Measurements from ENCODE around the gene IP6K3. TPM values are rescaled to one million over a fixed set of nuclear protein-coding genes. Genes with fewer than 3 reads are reported as not detected.

The IP6K3 gene
- total RNA-seq, 1 donor from 2014 or later = 2.7 TPM

DNA sequence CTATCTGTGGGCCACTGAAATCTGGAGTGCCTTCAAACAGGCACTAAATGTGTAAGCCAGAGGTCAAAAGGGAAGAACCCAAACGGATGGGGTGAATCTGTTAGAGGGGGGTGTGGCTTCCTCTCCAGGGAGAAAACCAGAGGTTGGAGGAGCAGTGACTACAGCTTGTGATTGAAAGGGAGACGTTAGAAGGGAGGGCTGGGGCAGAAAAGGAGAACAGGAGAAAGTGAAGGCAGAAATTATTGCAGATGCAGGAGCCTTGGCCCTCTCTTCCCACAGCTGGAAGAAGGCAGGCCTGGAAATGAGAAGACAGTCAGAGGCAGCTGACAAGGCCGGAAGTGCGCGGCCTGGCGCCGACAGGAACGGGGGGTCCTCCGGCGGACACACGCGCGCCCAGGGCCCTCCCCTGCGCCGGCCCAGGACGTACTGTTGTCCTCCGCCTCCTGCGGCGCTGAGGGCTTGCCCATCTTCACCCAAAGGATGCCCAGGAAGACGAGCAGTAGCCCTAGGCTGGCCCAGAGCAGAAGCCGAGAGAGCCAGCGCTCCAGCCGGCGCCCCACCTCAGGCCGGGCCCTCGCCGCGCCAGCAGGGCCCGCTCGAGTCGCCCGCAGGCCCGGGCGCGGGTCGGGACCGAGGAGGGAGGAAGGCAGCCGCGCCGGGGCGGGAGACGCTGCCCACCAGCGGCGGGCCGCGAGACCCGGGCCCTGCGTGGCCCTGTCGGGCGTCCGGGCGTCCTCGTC, 41.4 kb upstream of the IP6K3 start:
- Mint-ChIP-seq H3K4me3 (ENCODE audit: unreplicated experiment) (peak overlapping the region; percentile 97), H3K9me3 (ENCODE audit: unreplicated experiment) (peaks cover 6% of the 10 kb centered on the region), H3K27me3 (ENCODE audit: unreplicated experiment) (peaks cover 7% of the 10 kb centered on the region), H3K36me3 (ENCODE audit: unreplicated experiment) (no peaks in the 10 kb centered on the region), H3K27ac (ENCODE audit: unreplicated experiment) (peak overlapping the region; percentile 94), H3K4me1 (ENCODE audit: low read depth, unreplicated experiment) (peaks cover 60% of the 10 kb centered on the region)
- TF ChIP-seq, protein P1, sequence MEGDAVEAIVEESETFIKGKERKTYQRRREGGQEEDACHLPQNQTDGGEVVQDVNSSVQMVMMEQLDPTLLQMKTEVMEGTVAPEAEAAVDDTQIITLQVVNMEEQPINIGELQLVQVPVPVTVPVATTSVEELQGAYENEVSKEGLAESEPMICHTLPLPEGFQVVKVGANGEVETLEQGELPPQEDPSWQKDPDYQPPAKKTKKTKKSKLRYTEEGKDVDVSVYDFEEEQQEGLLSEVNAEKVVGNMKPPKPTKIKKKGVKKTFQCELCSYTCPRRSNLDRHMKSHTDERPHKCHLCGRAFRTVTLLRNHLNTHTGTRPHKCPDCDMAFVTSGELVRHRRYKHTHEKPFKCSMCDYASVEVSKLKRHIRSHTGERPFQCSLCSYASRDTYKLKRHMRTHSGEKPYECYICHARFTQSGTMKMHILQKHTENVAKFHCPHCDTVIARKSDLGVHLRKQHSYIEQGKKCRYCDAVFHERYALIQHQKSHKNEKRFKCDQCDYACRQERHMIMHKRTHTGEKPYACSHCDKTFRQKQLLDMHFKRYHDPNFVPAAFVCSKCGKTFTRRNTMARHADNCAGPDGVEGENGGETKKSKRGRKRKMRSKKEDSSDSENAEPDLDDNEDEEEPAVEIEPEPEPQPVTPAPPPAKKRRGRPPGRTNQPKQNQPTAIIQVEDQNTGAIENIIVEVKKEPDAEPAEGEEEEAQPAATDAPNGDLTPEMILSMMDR (IDR thresholded peaks at IDR 0.05; ENCODE audit: partially characterized antibody, unreplicated experiment) = no peak
- DNase-seq = peak; percentile 65

GRCh38 chr6:33787346-33787953, 40.7 kb upstream of the IP6K3 start:
- Mint-ChIP-seq H3K36me3 (ENCODE audit: unreplicated experiment) (no peaks in the 10 kb centered on the region), H3K27ac (ENCODE audit: unreplicated experiment) (peak overlapping the region; percentile 94), H3K9me3 (ENCODE audit: unreplicated experiment) (peaks cover 6% of the 10 kb centered on the region), H3K27me3 (ENCODE audit: unreplicated experiment) (peaks cover 7% of the 10 kb centered on the region), H3K4me1 (ENCODE audit: low read depth, unreplicated experiment) (peaks cover 61% of the 10 kb centered on the region), H3K4me3 (ENCODE audit: unreplicated experiment) (peak overlapping the region; percentile 97)
- TF ChIP-seq, protein P1 (IDR thresholded peaks at IDR 0.05; ENCODE audit: partially characterized antibody, unreplicated experiment) = no peak
- no peak for DNase-seq

DNA sequence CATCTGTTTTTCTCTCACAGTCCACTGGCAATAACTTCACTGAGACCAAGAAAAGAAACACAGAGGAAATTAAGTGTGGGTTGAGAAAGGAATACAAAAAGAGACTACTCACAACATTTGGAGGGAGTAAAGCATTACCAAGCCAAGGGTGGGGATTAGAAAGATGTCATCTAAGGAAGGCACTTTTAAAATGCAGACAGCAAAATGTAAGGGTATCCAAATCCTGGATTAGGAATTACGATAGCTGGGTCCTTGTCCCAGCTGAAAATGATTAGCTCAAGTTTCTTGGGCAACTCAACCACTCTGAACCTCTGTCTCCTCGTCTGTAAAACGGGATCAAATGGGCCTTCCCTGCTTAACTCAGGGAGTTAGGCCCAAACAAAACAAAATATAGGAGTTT, 40.0 kb upstream of the IP6K3 start:
- Mint-ChIP-seq H3K27ac (ENCODE audit: unreplicated experiment) (no peak overlapping the region), H3K4me1 (ENCODE audit: low read depth, unreplicated experiment) (peaks cover 67% of the 10 kb centered on the region), H3K4me3 (ENCODE audit: unreplicated experiment) (peak overlapping the region; percentile 97), H3K9me3 (ENCODE audit: unreplicated experiment) (peaks cover 6% of the 10 kb centered on the region), H3K36me3 (ENCODE audit: unreplicated experiment) (no peaks in the 10 kb centered on the region), H3K27me3 (ENCODE audit: unreplicated experiment) (peaks cover 7% of the 10 kb centered on the region)
- DNase-seq = no peak
- TF ChIP-seq, protein P1 (IDR thresholded peaks at IDR 0.05; ENCODE audit: partially characterized antibody, unreplicated experiment) = no peak

DNA sequence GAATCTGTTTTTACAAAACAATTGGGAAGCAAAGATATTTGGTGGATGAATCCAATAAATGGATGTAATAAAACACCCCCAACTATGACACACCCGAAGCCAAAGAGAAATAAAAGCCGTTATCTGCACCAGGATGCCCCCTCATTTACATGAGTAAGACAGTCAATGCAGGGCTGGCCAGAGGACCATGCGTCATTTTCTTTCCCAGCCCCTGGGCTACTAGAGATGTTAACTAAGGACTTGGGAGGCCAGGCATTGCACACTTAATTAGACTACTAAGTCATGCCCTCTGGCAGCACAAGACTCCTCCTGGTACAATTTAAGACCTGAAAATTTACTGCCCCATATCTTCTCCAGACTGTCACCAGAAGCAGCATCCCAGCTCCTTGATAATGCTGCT, 39.1 kb upstream of the IP6K3 start:
- Mint-ChIP-seq H3K4me1 (ENCODE audit: low read depth, unreplicated experiment) (peaks cover 66% of the 10 kb centered on the region), H3K27me3 (ENCODE audit: unreplicated experiment) (peaks cover 7% of the 10 kb centered on the region), H3K36me3 (ENCODE audit: unreplicated experiment) (no peaks in the 10 kb centered on the region), H3K27ac (ENCODE audit: unreplicated experiment) (peak overlapping the region; percentile 48), H3K4me3 (ENCODE audit: unreplicated experiment) (peak overlapping the region; percentile 68), H3K9me3 (ENCODE audit: unreplicated experiment) (peaks cover 6% of the 10 kb centered on the region)
- DNase-seq = no peak
- TF ChIP-seq, protein P1 (IDR thresholded peaks at IDR 0.05; ENCODE audit: partially characterized antibody, unreplicated experiment) = no peak

DNA sequence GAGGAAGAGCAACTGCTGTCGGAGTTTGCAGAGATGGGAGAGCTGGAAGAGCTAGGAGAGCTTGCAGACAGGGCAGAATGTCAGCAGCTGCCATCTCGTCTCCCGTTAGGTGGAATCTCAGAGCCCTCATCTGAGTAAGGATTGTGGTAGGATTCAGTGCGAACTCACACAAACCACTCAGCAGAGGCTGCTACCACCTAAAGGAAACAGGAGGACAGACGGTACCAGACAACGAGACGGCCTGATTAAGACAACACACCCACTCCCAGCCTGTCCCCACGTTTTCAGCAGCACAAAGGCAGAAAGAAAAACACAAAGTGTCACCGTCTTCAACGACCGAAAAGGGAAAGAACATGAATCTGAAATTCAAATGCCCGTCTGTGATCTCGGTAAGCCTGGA, 38.1 kb upstream of the IP6K3 start:
- DNase-seq = no peak
- Mint-ChIP-seq H3K4me1 (ENCODE audit: low read depth, unreplicated experiment) (peaks cover 65% of the 10 kb centered on the region), H3K36me3 (ENCODE audit: unreplicated experiment) (no peaks in the 10 kb centered on the region), H3K4me3 (ENCODE audit: unreplicated experiment) (peak overlapping the region; percentile 68), H3K27me3 (ENCODE audit: unreplicated experiment) (peaks cover 5% of the 10 kb centered on the region), H3K9me3 (ENCODE audit: unreplicated experiment) (peaks cover 6% of the 10 kb centered on the region), H3K27ac (ENCODE audit: unreplicated experiment) (peak overlapping the region; percentile 81)
- TF ChIP-seq, protein P1 (IDR thresholded peaks at IDR 0.05; ENCODE audit: partially characterized antibody, unreplicated experiment) = no peak
